ENCODE results near the gene CBFA2T2.
A peak's percentile ranks its signal among the peaks of the same experiment; 100 is the strongest.

CBFA2T2 gene

DNA sequence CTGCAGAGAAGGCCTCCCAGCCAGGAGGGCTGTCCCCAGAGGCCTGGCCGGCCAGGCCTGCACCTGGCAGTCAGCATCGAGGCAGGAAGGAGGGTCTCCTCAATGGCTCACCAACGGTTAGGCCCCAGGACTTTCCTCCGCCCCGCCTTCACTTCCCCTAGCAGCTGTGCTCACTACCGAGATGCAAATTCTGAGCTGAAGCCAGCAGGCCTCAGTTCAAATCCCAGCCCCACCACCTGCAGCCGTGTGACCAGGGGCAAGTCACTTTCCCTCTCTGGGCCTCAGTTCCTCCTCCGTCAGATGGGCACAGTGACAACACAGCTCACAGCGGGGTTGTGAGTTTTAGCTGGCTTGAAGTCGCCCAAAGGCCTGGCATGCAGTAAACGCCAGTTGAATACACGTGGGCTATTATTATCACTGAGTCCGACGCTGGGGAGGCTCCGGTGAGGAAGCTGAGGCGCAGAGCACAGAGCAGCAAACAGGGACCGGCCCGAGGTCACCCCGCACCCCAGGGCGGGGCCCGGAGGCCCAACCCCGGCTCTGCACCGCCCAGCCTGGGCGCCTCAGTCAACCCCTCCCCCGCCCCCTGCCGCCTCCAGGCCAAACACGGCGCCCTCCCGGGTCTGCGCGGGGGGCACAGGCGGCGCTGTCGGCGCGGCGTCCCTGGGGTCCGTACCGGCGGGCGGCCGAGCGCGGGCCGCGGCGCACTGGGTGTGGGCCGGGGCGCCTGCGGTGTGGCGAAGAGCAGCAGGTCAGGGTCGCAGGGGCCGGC is 195.6 kb downstream of the CBFA2T2 start:
- peak; percentile 57; the same call in 1 of the 2 replicates for TF ChIP-seq ZFX (IDR thresholded peaks at IDR 0.05)
- TF ChIP-seq, protein P1, sequence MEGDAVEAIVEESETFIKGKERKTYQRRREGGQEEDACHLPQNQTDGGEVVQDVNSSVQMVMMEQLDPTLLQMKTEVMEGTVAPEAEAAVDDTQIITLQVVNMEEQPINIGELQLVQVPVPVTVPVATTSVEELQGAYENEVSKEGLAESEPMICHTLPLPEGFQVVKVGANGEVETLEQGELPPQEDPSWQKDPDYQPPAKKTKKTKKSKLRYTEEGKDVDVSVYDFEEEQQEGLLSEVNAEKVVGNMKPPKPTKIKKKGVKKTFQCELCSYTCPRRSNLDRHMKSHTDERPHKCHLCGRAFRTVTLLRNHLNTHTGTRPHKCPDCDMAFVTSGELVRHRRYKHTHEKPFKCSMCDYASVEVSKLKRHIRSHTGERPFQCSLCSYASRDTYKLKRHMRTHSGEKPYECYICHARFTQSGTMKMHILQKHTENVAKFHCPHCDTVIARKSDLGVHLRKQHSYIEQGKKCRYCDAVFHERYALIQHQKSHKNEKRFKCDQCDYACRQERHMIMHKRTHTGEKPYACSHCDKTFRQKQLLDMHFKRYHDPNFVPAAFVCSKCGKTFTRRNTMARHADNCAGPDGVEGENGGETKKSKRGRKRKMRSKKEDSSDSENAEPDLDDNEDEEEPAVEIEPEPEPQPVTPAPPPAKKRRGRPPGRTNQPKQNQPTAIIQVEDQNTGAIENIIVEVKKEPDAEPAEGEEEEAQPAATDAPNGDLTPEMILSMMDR (conservative IDR thresholded peaks at IDR 0.05) = no peak
- peak overlapping the region; percentile 72 for H3K27ac ChIP-seq

DNA sequence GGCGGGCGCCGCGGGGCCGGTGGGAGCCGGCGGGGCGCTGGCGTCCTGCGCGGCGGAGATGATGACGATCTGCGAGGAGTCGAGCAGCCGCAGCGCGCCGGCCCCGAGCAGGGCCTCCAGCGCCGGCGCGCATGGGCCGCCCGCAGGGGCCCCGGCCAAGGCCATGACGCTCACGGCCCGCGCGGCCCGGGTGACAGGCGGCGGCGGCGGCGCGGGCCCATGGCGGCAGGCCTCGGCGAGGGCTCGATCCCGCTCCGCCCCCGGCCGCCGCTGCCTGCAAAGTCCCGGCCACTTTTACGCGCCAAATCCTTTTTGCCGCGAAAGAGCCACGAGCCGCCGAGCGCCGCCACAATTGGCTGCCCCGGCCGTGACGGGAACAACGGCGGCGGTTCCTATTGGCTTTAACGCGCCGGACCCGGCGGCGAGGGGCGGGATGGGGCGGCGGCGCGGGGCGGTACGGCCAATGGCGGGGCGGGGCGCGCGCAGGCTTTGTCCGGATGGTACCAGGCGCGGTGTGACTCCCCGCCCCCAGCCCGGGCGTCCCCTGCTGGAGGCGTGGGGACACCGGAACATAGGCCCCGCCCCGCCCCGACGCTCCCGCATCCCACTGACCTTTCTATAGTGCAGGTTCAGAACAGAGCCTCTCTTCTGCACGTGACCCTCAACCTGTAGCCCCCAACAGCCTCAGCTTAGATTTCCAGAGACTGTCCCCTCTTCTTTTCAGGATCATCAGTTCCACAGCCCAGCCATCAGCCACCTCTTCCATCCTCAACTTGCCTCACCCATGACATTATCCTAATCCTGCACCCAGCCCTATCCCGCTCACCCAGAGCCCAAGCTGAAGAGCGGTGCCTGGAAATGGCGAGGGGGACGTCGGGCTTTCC is 196.4 kb downstream of the CBFA2T2 start, which contains the start of gene E2F1:
Gene E2F1, minus strand, starts transcription at position 286 of the 884 bp plus-strand sequence. Its CDS starts 121 bp downstream, at position 165.
- peak; percentile 63; the same call in 1 of the 2 replicates for TF ChIP-seq ZFX (IDR thresholded peaks at IDR 0.05)
- TF ChIP-seq, protein P1 (conservative IDR thresholded peaks at IDR 0.05) = no peak
- H3K27ac ChIP-seq = peak within 1 kb of the TSS; percentile 72

DNA sequence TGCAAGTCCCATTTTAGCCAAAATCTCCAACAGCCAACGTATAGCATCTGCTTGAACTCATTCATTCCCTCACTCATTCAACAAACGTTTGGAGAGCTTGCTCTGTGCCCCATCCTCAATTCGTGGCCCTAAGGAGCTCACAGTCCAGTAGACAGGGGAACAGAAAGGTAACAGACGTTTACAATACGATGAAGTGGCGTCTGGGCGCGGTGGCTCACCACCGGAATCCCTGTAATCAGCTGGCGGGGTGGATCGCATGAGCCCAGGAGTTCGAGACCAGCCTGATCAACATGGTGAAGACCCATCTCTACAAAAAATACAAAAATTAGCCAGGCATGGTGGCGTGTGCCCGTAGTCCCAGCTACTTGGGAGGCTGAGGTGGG is 197.1 kb downstream of the CBFA2T2 start:
- no peak for TF ChIP-seq ZFX (IDR thresholded peaks at IDR 0.05)
- TF ChIP-seq, protein P1 (conservative IDR thresholded peaks at IDR 0.05) = no peak
- H3K27ac ChIP-seq = peak overlapping the region; percentile 72

DNA sequence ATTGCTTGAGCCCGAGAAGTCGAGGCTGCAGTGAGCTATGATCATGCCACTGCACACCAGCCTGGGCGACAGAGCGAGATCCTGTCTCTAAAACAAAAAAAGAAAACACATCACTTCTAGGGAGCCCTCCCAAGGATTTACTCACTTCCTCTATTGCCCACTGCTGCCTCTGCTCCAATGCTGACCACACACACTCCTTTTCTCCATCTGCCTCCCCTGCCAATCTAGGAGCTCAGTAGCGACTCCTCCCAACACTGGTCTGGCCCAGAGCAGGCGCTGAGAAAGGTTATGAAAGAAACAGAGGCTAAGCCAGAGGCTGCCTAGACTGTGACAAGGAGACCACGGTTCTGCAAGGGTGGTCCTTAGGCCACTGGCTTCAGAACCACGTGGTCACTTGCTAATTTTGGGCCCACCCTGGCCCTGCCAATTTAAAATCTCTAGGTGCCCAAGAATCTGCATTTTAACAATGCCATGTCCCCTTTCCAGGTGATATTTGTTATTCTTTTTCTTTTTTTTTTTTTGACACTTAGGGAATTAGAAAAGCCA is 197.5 kb downstream of the CBFA2T2 start:
- TF ChIP-seq, protein P1 (conservative IDR thresholded peaks at IDR 0.05) = no peak
- no peak for TF ChIP-seq ZFX (IDR thresholded peaks at IDR 0.05)
- peak overlapping the region; percentile 72 for H3K27ac ChIP-seq

DNA sequence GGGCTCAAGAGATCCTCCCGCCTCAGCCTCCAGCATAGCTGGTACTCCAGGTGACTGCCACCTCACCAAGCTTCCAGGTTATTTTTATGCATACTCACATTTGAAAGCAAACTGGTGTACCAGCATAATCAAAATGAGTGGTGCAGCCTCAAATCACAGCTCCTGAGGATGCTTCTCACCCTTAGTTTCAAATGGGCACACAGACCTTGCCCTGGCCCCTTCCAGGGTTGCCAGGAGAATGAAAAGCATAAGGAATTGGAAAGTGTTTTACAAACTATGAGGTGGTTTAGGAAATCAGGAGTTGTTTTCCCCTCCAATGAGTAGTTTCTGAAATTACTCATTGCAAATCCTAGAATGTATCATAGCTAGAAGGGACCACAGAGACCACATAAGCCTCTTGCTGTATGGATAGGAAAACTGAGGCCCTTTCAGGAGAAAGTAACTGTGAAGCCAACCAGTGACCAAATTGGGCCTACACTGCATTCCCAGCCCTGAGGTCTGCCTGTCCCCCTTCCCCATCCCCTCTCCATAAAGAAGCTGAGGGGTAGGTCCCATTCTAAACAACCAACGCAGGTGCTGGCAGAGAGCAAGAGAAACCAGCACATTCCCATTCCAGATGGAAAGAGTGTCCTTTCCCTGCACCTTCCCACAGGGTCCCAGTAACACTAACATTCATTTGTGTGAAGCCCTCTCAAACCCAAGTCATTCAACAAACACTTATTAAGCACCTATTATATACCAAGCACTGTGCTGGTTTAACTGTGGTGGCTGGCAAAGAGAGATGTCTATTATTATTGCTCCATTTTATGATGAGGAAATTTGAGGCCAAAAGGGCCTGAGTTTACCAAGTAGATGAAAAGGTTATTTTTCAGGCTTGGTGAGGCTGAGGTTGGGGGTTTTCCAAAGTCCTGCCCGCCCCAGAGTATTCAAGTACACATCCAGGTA is 198.4 kb downstream of the CBFA2T2 start:
- no peak for TF ChIP-seq ZFX (IDR thresholded peaks at IDR 0.05)
- TF ChIP-seq, protein P1 (conservative IDR thresholded peaks at IDR 0.05) = no peak

DNA sequence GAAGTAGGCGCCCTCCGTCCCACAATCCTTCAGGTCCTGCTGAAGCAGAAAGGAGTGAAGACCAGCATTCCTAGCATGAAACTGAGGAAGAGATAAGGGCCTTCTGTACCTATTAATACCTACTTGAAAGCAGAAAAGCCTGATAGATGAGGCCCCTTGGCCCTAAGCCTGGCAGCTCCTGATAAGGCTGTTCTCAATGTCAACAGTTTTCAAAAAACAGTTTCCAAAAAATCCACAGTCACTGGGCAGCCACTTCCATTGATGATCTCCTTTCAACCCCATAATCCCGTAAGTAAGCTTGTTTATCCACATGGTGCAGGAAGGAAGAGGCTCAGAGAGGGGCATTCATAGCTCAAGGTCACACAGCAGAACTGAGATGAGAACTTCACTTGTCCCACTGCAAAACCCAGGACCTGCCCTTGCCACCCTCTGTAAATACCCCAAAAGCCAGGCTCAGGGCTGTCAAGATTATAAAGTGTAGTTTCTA is 199.1 kb downstream of the CBFA2T2 start:
- TF ChIP-seq ZFX (IDR thresholded peaks at IDR 0.05) = no peak
- TF ChIP-seq, protein P1 (conservative IDR thresholded peaks at IDR 0.05) = no peak
- H3K27ac ChIP-seq = peak overlapping the region; percentile 25; the same call in 1 of the 2 replicates

More for the DNA sequence above, 198.4 kb downstream of the CBFA2T2 start:
- peak overlapping the region; percentile 25; the same call in 1 of the 2 replicates for H3K27ac ChIP-seq
